Endothelial cell of umbilical vein (primary cell): ENCODE data around the gene B4GALT7. TPM values are rescaled to one million over a fixed set of nuclear protein-coding genes. Genes with fewer than 3 reads are reported as not detected.

Experiments
- BruUV-seq: library from RNA; stranded (reverse); fragments of 400-500 nt; replicated peaks from 2 replicates; lab custom pipeline; 2021; lab: Mats Ljungman, UMichigan
- CTCF ChIA-PET: fragments of 300-600, 350-600 bp; sonication (Branson Sonifier 250); formaldehyde crosslinking; loops from one replicate; lab custom pipeline; 2021; ENCODE audit warnings: antibody characterized with exemption, inconsistent platforms; lab: Charles Lee
- POLR2A ChIA-PET: fragments of 300-600, 350-600 bp; sonication (Branson Sonifier 250); formaldehyde crosslinking; loops from one replicate; lab custom pipeline; 2021; ENCODE audit warnings: antibody characterized with exemption, inconsistent platforms; lab: Charles Lee
- DNase-seq: peaks from one replicate; pipeline ENCODE4 v3.0.0-alpha.2; 2011; ENCODE audit warnings: low read depth, low spot score
- FAIRE-seq: peaks from 2 replicates; lab custom pipeline; 2011; peaks lifted over from hg19 to GRCh38; lab: Jason Lieb, UNC
- H2AFZ ChIP-seq: 2 replicates; pipeline ENCODE4 v1.6.0; 2012; ENCODE audit warnings: low read depth, low read length, control low read depth, inconsistent platforms
- H3K27ac ChIP-seq: 2 replicates; pipeline ENCODE4 v1.5.1; 2011; ENCODE audit warnings: low read depth, mild to moderate bottlenecking, control low read depth, low read length, moderate library complexity; ENCODE audit not compliant: insufficient read depth
- H3K27me3 ChIP-seq, 2 experiments: 2 replicates each; pipeline versions ENCODE4 v1.6.0 to v1.6.1; 2011; ENCODE audit warnings: low read length in 2 of 2, mixed read lengths in 1 of 2; ENCODE audit not compliant: control insufficient read depth in 2 of 2, insufficient read depth in 2 of 2
- H3K36me3 ChIP-seq, 2 experiments: 2 replicates in 1 of 2; 3 replicates in 1 of 2; pipeline ENCODE4 v1.5.1; 2011; ENCODE audit warnings: low read length in 2 of 2, mild to moderate bottlenecking in 1 of 2, moderate library complexity in 1 of 2; ENCODE audit not compliant: control insufficient read depth in 2 of 2, insufficient read depth in 2 of 2; ENCODE audit errors: extremely low read depth in 1 of 2
- H3K4me1 ChIP-seq: 3 replicates; pipeline ENCODE4 v1.5.1; 2011; ENCODE audit warnings: mild to moderate bottlenecking, low read length; ENCODE audit not compliant: control insufficient read depth, insufficient read depth; ENCODE audit errors: extremely low read depth
- H3K4me2 ChIP-seq: 2 replicates; pipeline ENCODE4 v1.6.1; 2011; ENCODE audit warnings: low read length, control low read depth, mixed read lengths; ENCODE audit not compliant: insufficient read depth
- H3K4me3 ChIP-seq, 3 experiments: fragments of 200-600 bp in 1 of 3; sonication (generic), shearing (Covaris generic) in 1 of 3; replicated peaks in 1 of 3; 2 replicates each; pipeline ENCODE4 v1.5.1; 2011 to 2016; ENCODE audit warnings: control low read depth in 3 of 3, low read length in 3 of 3, mild to moderate bottlenecking in 2 of 3, inconsistent platforms in 1 of 3, low read depth in 1 of 3, moderate library complexity in 1 of 3; ENCODE audit not compliant: insufficient read depth in 1 of 3
- H3K79me2 ChIP-seq: 2 replicates; pipeline ENCODE4 v1.6.0; 2012; ENCODE audit warnings: low read length, inconsistent platforms; ENCODE audit not compliant: control insufficient read depth, insufficient read depth
- H3K9ac ChIP-seq: replicated peaks from 2 replicates; pipeline ENCODE3; 2011; ENCODE audit warnings: low read length, control low read depth; ENCODE audit not compliant: insufficient read depth; ENCODE audit errors: extremely low read depth
- H3K9me1 ChIP-seq: replicated peaks from 3 replicates; pipeline ENCODE4 v1.6.0; 2011; ENCODE audit warnings: mild to moderate bottlenecking, low read length; ENCODE audit not compliant: control insufficient read depth, insufficient read depth; ENCODE audit errors: extremely low read depth
- H3K9me3 ChIP-seq: replicated peaks from 2 replicates; pipeline ENCODE4 v1.5.1; 2012; ENCODE audit warnings: low read length, inconsistent platforms; ENCODE audit not compliant: control insufficient read depth, insufficient read depth
- H4K20me1 ChIP-seq: replicated peaks from 2 replicates; pipeline ENCODE3; 2011; ENCODE audit warnings: mild to moderate bottlenecking, low read length; ENCODE audit not compliant: control insufficient read depth, insufficient read depth; ENCODE audit errors: extremely low read depth
- EZH2 ChIP-seq: IDR thresholded peaks from 2 replicates; pipeline ENCODE4 v1.6.1; 2012; ENCODE audit warnings: borderline replicate concordance, low read depth, mild to moderate bottlenecking, moderate library complexity, low read length, inconsistent platforms; ENCODE audit not compliant: severe bottlenecking
- FOS ChIP-seq: IDR thresholded peaks from 2 replicates; pipeline ENCODE4 v1.6.1; 2011; ENCODE audit warnings: mild to moderate bottlenecking, low read length, moderate library complexity, borderline replicate concordance; ENCODE audit not compliant: insufficient read depth
- GATA2 ChIP-seq: IDR thresholded peaks from 2 replicates; pipeline ENCODE4 v1.7.0; 2011; ENCODE audit warnings: low read depth, mild to moderate bottlenecking, moderate library complexity, mixed read lengths, low read length; ENCODE audit not compliant: insufficient read length, insufficient read depth
- JUN ChIP-seq: IDR thresholded peaks from 2 replicates; pipeline ENCODE4 v1.6.1; 2011; ENCODE audit warnings: borderline replicate concordance, low read depth; ENCODE audit not compliant: insufficient read length, insufficient read depth
- MYC ChIP-seq: IDR thresholded peaks from one replicate; pipeline ENCODE4 v1.6.1; 2011; ENCODE audit warnings: mild to moderate bottlenecking, low read depth, low read length
- POLR2A ChIP-seq: IDR thresholded peaks from 2 replicates; pipeline ENCODE4 v1.6.1; 2012; ENCODE audit warnings: low read depth, mild to moderate bottlenecking, control low read depth, low read length
- POLR2AphosphoS5 ChIP-seq: IDR thresholded peaks from 2 replicates; pipeline ENCODE4 v1.6.1; 2012; ENCODE audit warnings: low read depth, mild to moderate bottlenecking, control low read depth, low read length, moderate library complexity; ENCODE audit not compliant: insufficient read depth
- dilution Hi-C: fragments of 300-500 bp; cut with MboI; formaldehyde crosslinking; loops from one replicate; pipeline ENCODE4 v1.15.0; 2019; ENCODE audit warnings: low sequenced_read_pairs; ENCODE audit not compliant: extremely low pct_ligation_motif_present
- intact Hi-C: fragments of 100-400 bp; cut with micrococcal nuclease; formaldehyde crosslinking; loops from one replicate; pipeline ENCODE4 v1.10.0; 2022
- polyA plus RNA-seq, 4 experiments: library from polyadenylated mRNA; depleted of rRNA in 3 of 4; stranded (reverse) in 3 of 4; unstranded in 1 of 4; fragments of >200 nt; gene quantifications; 2 replicates each; pipeline versions ENCODE4 v1.2.1 to v1.2.3, GENCODE V29; 2011 to 2012; ENCODE audit warnings: missing spikeins in 1 of 4
- total RNA-seq: library from RNA; stranded (reverse); gene quantifications from 2 replicates; pipeline ENCODE4 v1.2.3, GENCODE V29; 2021
- TF ChIP-seq, protein P1 (sequence below): IDR thresholded peaks from 2 replicates; pipeline ENCODE4 v1.6.1; 2011; ENCODE audit not compliant: insufficient read depth, insufficient read length
- TF ChIP-seq, protein P2 (sequence below), 2 donors: IDR thresholded peaks; 1 replicate in 1 of 2; 2 replicates in 1 of 2; pipeline ENCODE4 v1.5.1; 2011; ENCODE audit warnings: low read length in 2 of 2, mild to moderate bottlenecking in 2 of 2, moderate library complexity in 2 of 2, control low read depth in 1 of 2, inconsistent platforms in 1 of 2, low read depth in 1 of 2; ENCODE audit not compliant: insufficient read depth in 1 of 2; ENCODE audit errors: extremely low read depth in 1 of 2

B4GALT7 gene
- total and polyA plus RNA-seq, 2 donors (not counting 3 experiments of a cell fraction or from before 2014, with no cell fraction given) = 35.1 to 78.9 TPM

DNA sequence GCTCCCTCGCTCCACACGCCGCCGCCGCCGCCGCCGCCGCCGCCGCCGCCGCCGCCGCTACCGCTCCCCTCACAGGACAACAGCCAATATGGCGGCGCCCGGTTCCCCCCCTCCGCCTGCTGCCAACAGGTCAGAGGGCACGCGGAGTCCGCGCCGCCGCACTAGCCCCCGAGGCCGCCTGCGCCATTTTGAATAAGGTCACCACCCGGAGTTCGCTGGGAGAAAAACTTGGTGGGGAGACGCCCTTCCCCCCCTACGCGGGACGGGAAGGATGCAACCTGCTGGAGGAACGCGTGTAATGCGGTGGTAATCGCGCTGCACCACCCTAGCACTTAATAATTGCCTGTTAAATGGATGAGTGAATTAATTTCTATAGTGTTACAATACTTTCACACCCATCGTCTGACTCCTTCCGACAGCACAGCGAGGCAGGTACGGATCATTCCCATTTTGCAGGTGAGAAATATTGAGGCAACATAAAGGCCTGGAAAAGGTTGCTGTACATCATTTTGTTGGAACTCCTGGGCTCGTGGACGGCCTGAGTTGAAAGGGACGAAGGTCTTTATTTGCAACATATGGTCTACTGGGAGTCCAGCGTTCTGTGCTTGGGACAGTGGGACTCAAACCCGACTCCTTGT is 45.3 kb upstream of the B4GALT7 start, which contains the start of gene FAM193B:
Gene FAM193B (minus strand): TSS at position 90 of the 638 bp plus-strand sequence. CDS start 105 bp downstream, outside the sequence.
- DNase-seq (peak; percentile 89), FAIRE-seq (peak; percentile 55)
- Histone ChIP-seq H3K9me3 (no peaks in the 10 kb centered on the region), H3K27me3 (peaks cover 0 to 5% of the 10 kb centered on the region in 2 experiments), H4K20me1 (no peaks in the 10 kb centered on the region), H3K9ac (peak within 1 kb of the TSS; percentile 51), H3K36me3 (peaks cover 0 to 3% of the 10 kb centered on the region in 2 experiments), H3K4me1 (peaks cover 8% of the 10 kb centered on the region), H2AFZ (peak within 1 kb of the TSS; percentile 67), H3K4me2 (peak within 1 kb of the TSS; percentile 65), H3K79me2 (peaks cover 36% of the 10 kb centered on the region), H3K9me1 (no peaks in the 10 kb centered on the region), H3K27ac (no peak within 1 kb of the TSS), H3K4me3 (peak within 1 kb of the TSS; percentile 54 to 84 (median 60))
- POLR2A ChIA-PET = no interaction called here
- TF ChIP-seq, protein P1, sequence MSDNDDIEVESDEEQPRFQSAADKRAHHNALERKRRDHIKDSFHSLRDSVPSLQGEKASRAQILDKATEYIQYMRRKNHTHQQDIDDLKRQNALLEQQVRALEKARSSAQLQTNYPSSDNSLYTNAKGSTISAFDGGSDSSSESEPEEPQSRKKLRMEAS = no peak
- TF ChIP-seq, protein P2, sequence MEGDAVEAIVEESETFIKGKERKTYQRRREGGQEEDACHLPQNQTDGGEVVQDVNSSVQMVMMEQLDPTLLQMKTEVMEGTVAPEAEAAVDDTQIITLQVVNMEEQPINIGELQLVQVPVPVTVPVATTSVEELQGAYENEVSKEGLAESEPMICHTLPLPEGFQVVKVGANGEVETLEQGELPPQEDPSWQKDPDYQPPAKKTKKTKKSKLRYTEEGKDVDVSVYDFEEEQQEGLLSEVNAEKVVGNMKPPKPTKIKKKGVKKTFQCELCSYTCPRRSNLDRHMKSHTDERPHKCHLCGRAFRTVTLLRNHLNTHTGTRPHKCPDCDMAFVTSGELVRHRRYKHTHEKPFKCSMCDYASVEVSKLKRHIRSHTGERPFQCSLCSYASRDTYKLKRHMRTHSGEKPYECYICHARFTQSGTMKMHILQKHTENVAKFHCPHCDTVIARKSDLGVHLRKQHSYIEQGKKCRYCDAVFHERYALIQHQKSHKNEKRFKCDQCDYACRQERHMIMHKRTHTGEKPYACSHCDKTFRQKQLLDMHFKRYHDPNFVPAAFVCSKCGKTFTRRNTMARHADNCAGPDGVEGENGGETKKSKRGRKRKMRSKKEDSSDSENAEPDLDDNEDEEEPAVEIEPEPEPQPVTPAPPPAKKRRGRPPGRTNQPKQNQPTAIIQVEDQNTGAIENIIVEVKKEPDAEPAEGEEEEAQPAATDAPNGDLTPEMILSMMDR (IDR thresholded peaks at IDR 0.05; ENCODE audit: extremely low read depth in 1 of 2, insufficient read depth in 1 of 2, low read depth in 1 of 2, low read length in 2 of 2) = peak; percentile 5 to 7
- BruUV-seq = no TSS peak
- dilution Hi-C loops = no loop called here
- CTCF ChIA-PET = no interaction called here
- intact Hi-C loops = loop anchor here (1.0 to 5.0 kb wide), 2 partner anchors 37 to 38 kb away; partner anchors contain the start of gene TMED9

DNA sequence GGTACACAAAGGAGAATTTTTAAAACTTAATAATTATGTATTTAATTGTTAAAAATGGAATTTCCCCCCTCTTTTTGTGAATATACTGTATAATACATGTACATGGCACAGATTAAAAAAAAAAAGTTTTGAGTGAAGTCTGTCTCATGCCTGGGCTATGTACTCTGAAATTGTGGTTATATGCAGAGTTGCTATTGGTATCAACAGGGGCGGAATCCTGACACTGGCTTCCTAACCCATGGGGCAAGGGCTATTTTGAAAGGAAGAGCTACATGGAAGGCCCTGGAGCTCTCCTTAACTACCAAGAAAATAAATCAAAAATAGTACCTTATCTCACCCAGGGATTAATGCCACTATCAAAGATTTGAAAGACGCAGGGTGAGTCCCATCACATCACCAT is 44.7 kb upstream of the B4GALT7 start:
- H3K27ac ChIP-seq = no peak overlapping the region
- H3K4me3 ChIP-seq = no peak overlapping the region
- DNase-seq (no peak), FAIRE-seq (no peak)
- H3K36me3 ChIP-seq = peaks cover 0 to 3% of the 10 kb centered on the region in 2 experiments
- no TSS peak for BruUV-seq
- H3K4me1 ChIP-seq = peaks cover 8% of the 10 kb centered on the region
- H3K9ac ChIP-seq = no peak overlapping the region
- TF ChIP-seq POLR2A (no peak), MYC (no peak), EZH2 (no peak), GATA2 (no peak), JUN (no peak), POLR2AphosphoS5 (no peak), FOS (no peak)
- TF ChIP-seq, protein P2 (IDR thresholded peaks at IDR 0.05; ENCODE audit: extremely low read depth in 1 of 2, insufficient read depth in 1 of 2, low read depth in 1 of 2, low read length in 2 of 2) = no peak
- TF ChIP-seq, protein P1 = no peak
- H3K9me3 ChIP-seq = no peaks in the 10 kb centered on the region
- H3K27me3 ChIP-seq = peaks cover 0 to 5% of the 10 kb centered on the region in 2 experiments
- POLR2A ChIA-PET = no interaction called here
- CTCF ChIA-PET = no interaction called here
- H3K4me2 ChIP-seq = peak overlapping the region; percentile 65
- peaks cover 33% of the 10 kb centered on the region for H3K79me2 ChIP-seq
- intact Hi-C loops (no loop called here), dilution Hi-C loops (no loop called here)
- no peaks in the 10 kb centered on the region for H3K9me1 ChIP-seq
- no peak overlapping the region for H2AFZ ChIP-seq
- H4K20me1 ChIP-seq = no peaks in the 10 kb centered on the region
